Measurements from ENCODE around the gene GALK1. TPM values are rescaled to one million over a fixed set of nuclear protein-coding genes. Genes with fewer than 3 reads are reported as not detected.

GALK1 gene
- polyA plus RNA-seq, 3 donors: 44.8 to 108 (median 84.3) TPM

GRCh38 chr17:75757086-75757681 is 7.8 kb downstream of the GALK1 start:
- peaks cover 3 to 23% of the 10 kb centered on the region in 2 donors for H3K36me3 ChIP-seq (replicated peaks in 1 of 2; ENCODE audit: control insufficient read depth in 1 of 2, insufficient read depth in 2 of 2, low read length in 2 of 2)
- no peak overlapping the region for H3K27ac ChIP-seq (ENCODE audit: low read depth in 1 of 2, low read length in 2 of 2)
- H3K9me3 Mint-ChIP-seq: peaks cover 0 to 4% (median 0%) of the 10 kb centered on the region in 7 donors
- H3K79me2 ChIP-seq (ENCODE audit: insufficient read depth, low read length): no peaks in the 10 kb centered on the region
- H3K27me3 Mint-ChIP-seq (ENCODE audit: low read depth in 3 of 3): peaks cover 3 to 12% (median 6%) of the 10 kb centered on the region in 3 donors
- no peak overlapping the region for H3K4me2 ChIP-seq (replicated peaks; ENCODE audit: extremely low read depth, low read length, poor library complexity, severe bottlenecking)
- intact Hi-C loops (cut with micrococcal nuclease): no loop called here
- H3K36me3 Mint-ChIP-seq: peaks cover 16% of the 10 kb centered on the region in 2 donors
- no peak overlapping the region for H3K27ac Mint-ChIP-seq
- peaks cover 23 to 30% of the 10 kb centered on the region in 2 donors for H3K4me1 ChIP-seq (ENCODE audit: control insufficient read depth in 1 of 2, insufficient read depth in 2 of 2, low read length in 2 of 2)
- no peak overlapping the region for H3K9ac ChIP-seq (ENCODE audit: insufficient read depth, low read length, poor library complexity, severe bottlenecking)
- no peak overlapping the region for H3K4me3 ChIP-seq (replicated peaks in 1 of 3; ENCODE audit: low read depth in 2 of 3, low read length in 3 of 3)
- no peaks in the 10 kb centered on the region for H4K20me1 ChIP-seq (ENCODE audit: insufficient read depth, low read length)
- no peak overlapping the region for H3K4me3 Mint-ChIP-seq
- TF ChIP-seq CTCF (IDR thresholded peaks at IDR 0.05): no peak
- H2AFZ ChIP-seq (ENCODE audit: insufficient read depth, low read depth, low read length, poor library complexity, severe bottlenecking): no peak overlapping the region
- WGBS (ENCODE audit: insufficient coverage): 89% methylated on average over 12 of the region's 21 CpGs
- DNase-seq: no peak
- no peaks in the 10 kb centered on the region for H3K9me3 ChIP-seq (replicated peaks in 1 of 2; ENCODE audit: control insufficient read depth in 1 of 2, insufficient read depth in 1 of 2, low read length in 2 of 2)
- peaks cover 25% of the 10 kb centered on the region for H3K4me1 Mint-ChIP-seq
- peaks cover 0 to 4% of the 10 kb centered on the region in 2 donors for H3K27me3 ChIP-seq (ENCODE audit: control insufficient read depth in 2 of 2, insufficient read depth in 2 of 2, low read length in 2 of 2)

- peaks cover 3 to 12% (median 7%) of the 10 kb centered on the region in 3 donors for H3K27me3 Mint-ChIP-seq (ENCODE audit: low read depth in 3 of 3)
- peaks cover 13 to 15% of the 10 kb centered on the region in 2 donors for H3K36me3 Mint-ChIP-seq
- Histone ChIP-seq H3K36me3 (replicated peaks in 1 of 2; ENCODE audit: control insufficient read depth in 1 of 2, insufficient read depth in 2 of 2, low read length in 2 of 2) (peaks cover 3 to 23% of the 10 kb centered on the region in 2 donors), H4K20me1 (ENCODE audit: insufficient read depth, low read length) (no peaks in the 10 kb centered on the region), H3K79me2 (ENCODE audit: insufficient read depth, low read length) (no peaks in the 10 kb centered on the region), H3K4me3 (replicated peaks in 1 of 3; ENCODE audit: low read depth in 2 of 3, low read length in 3 of 3) (no peak overlapping the region), H3K4me1 (ENCODE audit: control insufficient read depth in 1 of 2, insufficient read depth in 2 of 2, low read length in 2 of 2) (peaks cover 23 to 30% of the 10 kb centered on the region in 2 donors), H3K4me2 (replicated peaks; ENCODE audit: extremely low read depth, low read length, poor library complexity, severe bottlenecking) (no peak overlapping the region), H3K27me3 (ENCODE audit: control insufficient read depth in 2 of 2, insufficient read depth in 2 of 2, low read length in 2 of 2) (peaks cover 0 to 4% of the 10 kb centered on the region in 2 donors), H3K9ac (ENCODE audit: insufficient read depth, low read length, poor library complexity, severe bottlenecking) (no peak overlapping the region), H2AFZ (ENCODE audit: insufficient read depth, low read depth, low read length, poor library complexity, severe bottlenecking) (no peak overlapping the region), H3K9me3 (replicated peaks in 1 of 2; ENCODE audit: control insufficient read depth in 1 of 2, insufficient read depth in 1 of 2, low read length in 2 of 2) (no peaks in the 10 kb centered on the region), H3K27ac (ENCODE audit: low read depth in 1 of 2, low read length in 2 of 2) (no peak overlapping the region)
- peaks cover 0 to 4% (median 0%) of the 10 kb centered on the region in 7 donors for H3K9me3 Mint-ChIP-seq
- WGBS (ENCODE audit: insufficient coverage): 96% methylated on average over 28 of the region's 29 CpGs
- DNase-seq: no peak
- no peak for TF ChIP-seq CTCF (IDR thresholded peaks at IDR 0.05)
- H3K4me1 Mint-ChIP-seq: peaks cover 25% of the 10 kb centered on the region
- no peak overlapping the region for H3K27ac Mint-ChIP-seq
- intact Hi-C loops (cut with micrococcal nuclease): no loop called here
- H3K4me3 Mint-ChIP-seq: no peak overlapping the region
Observed at GRCh38 chr17:75756451-75757085, 8.4 kb downstream of the GALK1 start.
